Measurements from ENCODE around the gene PYY.

DNA sequence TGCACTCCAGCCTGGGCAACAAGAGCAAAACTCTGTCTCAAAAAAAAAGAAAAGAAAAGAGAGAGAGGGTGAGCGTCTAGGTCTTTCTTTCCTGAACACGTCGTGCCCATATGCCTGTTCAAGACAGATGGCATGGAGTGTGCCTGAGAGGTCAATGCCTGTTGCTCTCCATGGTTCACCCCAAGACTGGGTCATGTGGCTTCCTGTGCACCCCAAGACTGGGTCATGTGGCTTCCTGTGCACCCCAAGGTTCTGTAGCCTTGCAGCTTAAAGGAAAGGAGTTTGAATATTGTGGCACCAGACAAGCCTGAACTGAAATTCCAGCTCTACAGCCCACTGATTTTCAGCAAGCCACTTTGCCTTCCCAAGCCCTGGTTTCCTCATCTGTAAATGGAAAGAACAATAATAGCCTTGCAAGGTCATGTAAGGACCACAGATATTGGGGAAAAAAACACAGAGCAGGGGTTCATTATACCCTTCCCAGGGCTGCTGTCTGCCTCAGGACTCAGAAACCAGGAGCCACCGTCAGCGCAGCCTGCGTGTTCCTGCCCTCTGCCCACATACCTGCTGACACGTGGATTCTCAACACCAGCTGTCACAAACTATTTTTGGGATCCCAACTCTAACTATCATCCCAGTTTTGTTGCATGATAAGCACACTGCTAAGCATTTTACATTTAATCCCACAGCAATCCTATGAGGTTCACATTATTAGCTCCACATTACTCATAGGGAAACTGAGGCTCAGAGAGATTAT lies 32.7 kb upstream of the PYY start:
- TF ChIP-seq, protein P1, sequence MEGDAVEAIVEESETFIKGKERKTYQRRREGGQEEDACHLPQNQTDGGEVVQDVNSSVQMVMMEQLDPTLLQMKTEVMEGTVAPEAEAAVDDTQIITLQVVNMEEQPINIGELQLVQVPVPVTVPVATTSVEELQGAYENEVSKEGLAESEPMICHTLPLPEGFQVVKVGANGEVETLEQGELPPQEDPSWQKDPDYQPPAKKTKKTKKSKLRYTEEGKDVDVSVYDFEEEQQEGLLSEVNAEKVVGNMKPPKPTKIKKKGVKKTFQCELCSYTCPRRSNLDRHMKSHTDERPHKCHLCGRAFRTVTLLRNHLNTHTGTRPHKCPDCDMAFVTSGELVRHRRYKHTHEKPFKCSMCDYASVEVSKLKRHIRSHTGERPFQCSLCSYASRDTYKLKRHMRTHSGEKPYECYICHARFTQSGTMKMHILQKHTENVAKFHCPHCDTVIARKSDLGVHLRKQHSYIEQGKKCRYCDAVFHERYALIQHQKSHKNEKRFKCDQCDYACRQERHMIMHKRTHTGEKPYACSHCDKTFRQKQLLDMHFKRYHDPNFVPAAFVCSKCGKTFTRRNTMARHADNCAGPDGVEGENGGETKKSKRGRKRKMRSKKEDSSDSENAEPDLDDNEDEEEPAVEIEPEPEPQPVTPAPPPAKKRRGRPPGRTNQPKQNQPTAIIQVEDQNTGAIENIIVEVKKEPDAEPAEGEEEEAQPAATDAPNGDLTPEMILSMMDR (IDR thresholded peaks at IDR 0.05): no peak
- TF ChIP-seq POLR2A (IDR thresholded peaks at IDR 0.05): no peak
- no peak for TF ChIP-seq POLR2AphosphoS5 (IDR thresholded peaks at IDR 0.05)
